KOPT-K1 (cell line): Measurements from ENCODE around the gene AIF1L.

Experiments used
- H3K27ac ChIP-seq: fragments of 200-600 bp; sonication (generic); 2 replicates; pipeline ENCODE4 v1.5.1; 2016; ENCODE audit warnings: antibody characterized with exemption, mild to moderate bottlenecking, low read depth, low read length; ENCODE audit not compliant: poor library complexity, severe bottlenecking
- H3K36me3 ChIP-seq: fragments of 200-600 bp; sonication (generic); 2 replicates; pipeline ENCODE4 v1.5.1; 2017; ENCODE audit warnings: antibody characterized with exemption, mild to moderate bottlenecking, low read length, moderate library complexity; ENCODE audit not compliant: insufficient read depth
- H3K9me3 ChIP-seq: fragments of 200-600 bp; sonication (generic); 2 replicates; pipeline ENCODE4 v1.5.1; 2017; ENCODE audit warnings: antibody characterized with exemption, low read length, mild to moderate bottlenecking; ENCODE audit not compliant: insufficient read depth, poor library complexity, severe bottlenecking

Gene AIF1L

GRCh38 chr9:131117762-131118145, 21.4 kb downstream of the AIF1L start:
- Histone ChIP-seq H3K27ac (no peak overlapping the region), H3K9me3 (no peaks in the 10 kb centered on the region), H3K36me3 (no peaks in the 10 kb centered on the region)

- Histone ChIP-seq H3K9me3 (no peaks in the 10 kb centered on the region), H3K36me3 (no peaks in the 10 kb centered on the region), H3K27ac (no peak overlapping the region)
Observed at GRCh38 chr9:131119600-131119999, 23.3 kb downstream of the AIF1L start.

- Histone ChIP-seq H3K9me3 (no peaks in the 10 kb centered on the region), H3K36me3 (no peaks in the 10 kb centered on the region), H3K27ac (no peak overlapping the region)
Observed at GRCh38 chr9:131120620-131121228, 24.4 kb downstream of the AIF1L start.

GRCh38 chr9:131121346-131121745, 25.0 kb downstream of the AIF1L start:
- no peaks in the 10 kb centered on the region for H3K9me3 ChIP-seq
- H3K27ac ChIP-seq = no peak overlapping the region
- H3K36me3 ChIP-seq = no peaks in the 10 kb centered on the region

GRCh38 chr9:131122158-131122557, 25.8 kb downstream of the AIF1L start:
- Histone ChIP-seq H3K36me3 (peaks cover 5% of the 10 kb centered on the region), H3K9me3 (no peaks in the 10 kb centered on the region), H3K27ac (no peak overlapping the region)

GRCh38 chr9:131125038-131125287, 28.6 kb downstream of the AIF1L start:
- Histone ChIP-seq H3K27ac (peak overlapping the region; percentile 90), H3K36me3 (peaks cover 33% of the 10 kb centered on the region), H3K9me3 (no peaks in the 10 kb centered on the region)

- H3K27ac ChIP-seq = peak within 1 kb of the TSS; percentile 90
- peaks cover 38% of the 10 kb centered on the region for H3K36me3 ChIP-seq
- H3K9me3 ChIP-seq = no peaks in the 10 kb centered on the region
Observed at GRCh38 chr9:131125288-131126058, 29.1 kb downstream of the AIF1L start, which contains the start of gene NUP214. Gene NUP214, plus strand, starts transcription at chr9:131125586. Its CDS starts 119 bp downstream, at chr9:131125705.

- no peaks in the 10 kb centered on the region for H3K9me3 ChIP-seq
- peaks cover 44% of the 10 kb centered on the region for H3K36me3 ChIP-seq
- peak overlapping the region; percentile 90 for H3K27ac ChIP-seq
Observed at GRCh38 chr9:131126059-131126426, 29.7 kb downstream of the AIF1L start.

GRCh38 chr9:131129183-131129582, 32.9 kb downstream of the AIF1L start:
- H3K36me3 ChIP-seq = peaks cover 75% of the 10 kb centered on the region
- H3K9me3 ChIP-seq = no peaks in the 10 kb centered on the region
- H3K27ac ChIP-seq = no peak overlapping the region

GRCh38 chr9:131138676-131139075, 42.3 kb downstream of the AIF1L start:
- Histone ChIP-seq H3K27ac (no peak overlapping the region), H3K36me3 (peaks cover 100% of the 10 kb centered on the region), H3K9me3 (no peaks in the 10 kb centered on the region)

GRCh38 chr9:131140112-131140511, 43.8 kb downstream of the AIF1L start:
- no peaks in the 10 kb centered on the region for H3K9me3 ChIP-seq
- peaks cover 100% of the 10 kb centered on the region for H3K36me3 ChIP-seq
- H3K27ac ChIP-seq = no peak overlapping the region

GRCh38 chr9:131140550-131140949, 44.2 kb downstream of the AIF1L start:
- peaks cover 100% of the 10 kb centered on the region for H3K36me3 ChIP-seq
- no peaks in the 10 kb centered on the region for H3K9me3 ChIP-seq
- H3K27ac ChIP-seq = no peak overlapping the region

GRCh38 chr9:131142160-131142559, 45.8 kb downstream of the AIF1L start:
- no peak overlapping the region for H3K27ac ChIP-seq
- H3K36me3 ChIP-seq = peaks cover 100% of the 10 kb centered on the region
- no peaks in the 10 kb centered on the region for H3K9me3 ChIP-seq

GRCh38 chr9:131144201-131144600, 47.9 kb downstream of the AIF1L start:
- H3K27ac ChIP-seq = peak overlapping the region; percentile 27

GRCh38 chr9:131145245-131145644, 48.9 kb downstream of the AIF1L start:
- no peak overlapping the region for H3K27ac ChIP-seq
- no peaks in the 10 kb centered on the region for H3K9me3 ChIP-seq
- H3K36me3 ChIP-seq = peaks cover 88% of the 10 kb centered on the region

More at GRCh38 chr9:131144201-131144600, 47.9 kb downstream of the AIF1L start:
- no peaks in the 10 kb centered on the region for H3K9me3 ChIP-seq
- H3K36me3 ChIP-seq = peaks cover 98% of the 10 kb centered on the region

- H3K36me3 ChIP-seq = peaks cover 88% of the 10 kb centered on the region
Observed at GRCh38 chr9:131146186-131146585, 49.9 kb downstream of the AIF1L start.

More at GRCh38 chr9:131146186-131146585, 49.9 kb downstream of the AIF1L start:
- Histone ChIP-seq H3K9me3 (no peaks in the 10 kb centered on the region), H3K27ac (no peak overlapping the region)
